A549 (cell line): Measurements from ENCODE around the gene SLC22A2. TPM values are rescaled to one million over a fixed set of nuclear protein-coding genes. Genes with fewer than 3 reads are reported as not detected.
A peak's percentile ranks its signal among the peaks of the same experiment; 100 is the strongest.
"Not testable (repeated sequence)": the region's sequence is repeated elsewhere in the genome, so short reads cannot be mapped to it uniquely, and the experiment has no call there.

Experiments
- ATAC-seq, 2 experiments: fragments of 200-7000 bp in 1 of 2; fragments of >200 bp in 1 of 2; cut with Nextera tagmentation in 1 of 2; cut with Tn5 transposase in 1 of 2; 3 replicates each; pipeline versions ENCODE4 v1.8.0 to v1.9.1; 2018 to 2020; ENCODE audit warnings: mild to moderate bottlenecking in 1 of 2, moderate library complexity in 1 of 2
- CTCF ChIA-PET: fragments of 300-600 bp; sonication (Branson Sonifier 250); formaldehyde crosslinking; extraction: SDS; loops from one replicate; lab custom pipeline; 2021; ENCODE audit warnings: antibody characterized with exemption, inconsistent platforms; lab: Yijun Ruan, JAX
- POLR2A ChIA-PET: fragments of 350-600 bp; formaldehyde crosslinking; extraction: SDS; loops from one replicate; lab custom pipeline; 2021; ENCODE audit warnings: antibody characterized with exemption, inconsistent platforms; lab: Yijun Ruan, JAX
- DNase-seq, 2 experiments: peaks; one replicate each; pipeline versions ENCODE4 v3.0.0 to v3.0.0-alpha.2; 2011 to 2016; ENCODE audit warnings: low read depth in 1 of 2, low spot score in 1 of 2
- FAIRE-seq: peaks from 2 replicates; lab custom pipeline; 2011; peaks lifted over from hg19 to GRCh38; lab: Jason Lieb, UNC
- H3K27ac ChIP-seq, 2 experiments: fragments of >200 bp; sonication (Bioruptor Twin); formaldehyde crosslinking; 3 replicates each; pipeline ENCODE4 v1.5.1; 2016 to 2017
- H3K4me1 ChIP-seq: fragments of >200 bp; sonication (Bioruptor Twin); formaldehyde crosslinking; 3 replicates; pipeline ENCODE4 v1.6.1; 2016
- H3K4me2 ChIP-seq: fragments of >200 bp; sonication (Bioruptor Twin); formaldehyde crosslinking; 3 replicates; pipeline ENCODE4 v1.6.1; 2016
- H3K4me3 ChIP-seq: fragments of >200 bp; sonication (Bioruptor Twin); formaldehyde crosslinking; 3 replicates; pipeline ENCODE4 v1.5.1; 2016
- H3K9me3 ChIP-seq: fragments of >200 bp; sonication (Bioruptor Twin); formaldehyde crosslinking; 3 replicates; pipeline ENCODE4 v1.6.1; 2016
- BHLHE40 ChIP-seq: IDR thresholded peaks from 2 replicates; pipeline ENCODE4 v1.6.1; 2012; ENCODE audit warnings: low read depth, low read length, inconsistent platforms
- CBX2 ChIP-seq: fragments of 200-600 bp; sonication (generic); IDR thresholded peaks from 2 replicates; pipeline ENCODE4 v1.6.1; 2016; ENCODE audit warnings: low read depth, mild to moderate bottlenecking, borderline replicate concordance
- CHD4 ChIP-seq: fragments of 200-600 bp; sonication (generic); IDR thresholded peaks from 2 replicates; pipeline ENCODE4 v1.6.1; 2016; ENCODE audit warnings: antibody characterized with exemption, mild to moderate bottlenecking, borderline replicate concordance
- EHMT2 ChIP-seq: fragments of 200-600 bp; sonication (generic); IDR thresholded peaks from 2 replicates; pipeline ENCODE4 v1.6.1; 2016; ENCODE audit warnings: antibody characterized with exemption, low read depth, mild to moderate bottlenecking, moderate library complexity
- FOXS1 ChIP-seq: fragments of 250-450 bp; sonication (Bioruptor Pico); IDR thresholded peaks from 2 replicates; pipeline ENCODE4 v1.5.0; 2020; ENCODE audit warnings: mild to moderate bottlenecking, moderate library complexity
- JUNB ChIP-seq: fragments of >200 bp; sonication (Bioruptor Twin); formaldehyde crosslinking; IDR thresholded peaks from 2 replicates; pipeline ENCODE4 v1.6.1; 2016
- MAZ ChIP-seq: fragments of 150-350 bp; IDR thresholded peaks from 2 replicates; pipeline ENCODE4 v1.6.1; 2014; ENCODE audit warnings: antibody characterized with exemption, low read depth, low read length, borderline replicate concordance
- NR3C1 ChIP-seq: fragments of >200 bp; sonication (Bioruptor Twin); formaldehyde crosslinking; IDR thresholded peaks from 3 replicates; pipeline ENCODE4 v1.6.1; 2017
- RARB ChIP-seq: fragments of 250-450 bp; sonication (Bioruptor Pico); IDR thresholded peaks from 2 replicates; pipeline ENCODE4 v1.8.0; 2021; ENCODE audit warnings: mild to moderate bottlenecking, moderate library complexity
- RFX5 ChIP-seq: fragments of 450-650 bp; IDR thresholded peaks from 2 replicates; pipeline ENCODE4 v1.7.1; 2014; ENCODE audit warnings: antibody characterized with exemption, mild to moderate bottlenecking, moderate library complexity
- ZNF302 ChIP-seq: fragments of 250-450 bp; sonication (Bioruptor Pico); IDR thresholded peaks from 2 replicates; pipeline ENCODE4 v1.9.0; 2021; ENCODE audit warnings: inconsistent platforms, mild to moderate bottlenecking, moderate library complexity
- WGBS: methylation state at CpG from one replicate; pipeline ENCODE4 v1.1.6; 2017; ENCODE audit errors: missing lambda C conversion rate; 5-methylcytosine and 5-hydroxymethylcytosine counted together
- polyA minus RNA-seq: library from RNA; depleted of rRNA, polyadenylated mRNA; stranded (reverse); fragments of >200 nt; gene quantifications from 2 replicates; pipeline ENCODE4 v1.2.3, GENCODE V29; 2011; rRNA and poly(A)+ RNA removed
- polyA plus RNA-seq, 4 experiments: library from polyadenylated mRNA; depleted of rRNA in 3 of 4; stranded (reverse); fragments of >200 nt; fragmentation: RNase III in 1 of 4; extraction: RNeasy Plus Mini Kit Qiagen cat#74134 plus additional on column Dnase treatment in 1 of 4; gene quantifications; 2 replicates in 3 of 4; 3 replicates in 1 of 4; pipeline ENCODE4 v1.2.3, GENCODE V29; 2011 to 2017
- TF ChIP-seq, protein P1 (sequence below): fragments of 450-650 bp; IDR thresholded peaks from 2 replicates; pipeline ENCODE4 v1.6.1; 2014; ENCODE audit warnings: antibody characterized with exemption
- TF ChIP-seq, protein P2 (sequence below): IDR thresholded peaks from 2 replicates; pipeline ENCODE4 v1.6.1; 2012
- TF ChIP-seq, protein P3 (sequence below): IDR thresholded peaks from 2 replicates; pipeline ENCODE4 v1.6.1; 2012; ENCODE audit warnings: low read depth, borderline replicate concordance

Gene SLC22A2
- polyA plus RNA-seq (2011; rRNA removed) (not detected in 2 replicates), polyA plus RNA-seq (2017; fragmentation: RNase III; extraction: RNeasy Plus Mini Kit Qiagen cat#74134 plus additional on column Dnase treatment) (0.04 TPM in 1 of 3 replicates, not detected in the others), polyA minus RNA-seq (not detected in 2 replicates)
- 0.03 TPM in 1 of 2 replicates, not detected in the other for polyA plus RNA-seq (2012; cell fraction: cytosol; rRNA removed)
- not detected in 2 replicates for polyA plus RNA-seq (2012; cell fraction: nucleus; rRNA removed)

DNA sequence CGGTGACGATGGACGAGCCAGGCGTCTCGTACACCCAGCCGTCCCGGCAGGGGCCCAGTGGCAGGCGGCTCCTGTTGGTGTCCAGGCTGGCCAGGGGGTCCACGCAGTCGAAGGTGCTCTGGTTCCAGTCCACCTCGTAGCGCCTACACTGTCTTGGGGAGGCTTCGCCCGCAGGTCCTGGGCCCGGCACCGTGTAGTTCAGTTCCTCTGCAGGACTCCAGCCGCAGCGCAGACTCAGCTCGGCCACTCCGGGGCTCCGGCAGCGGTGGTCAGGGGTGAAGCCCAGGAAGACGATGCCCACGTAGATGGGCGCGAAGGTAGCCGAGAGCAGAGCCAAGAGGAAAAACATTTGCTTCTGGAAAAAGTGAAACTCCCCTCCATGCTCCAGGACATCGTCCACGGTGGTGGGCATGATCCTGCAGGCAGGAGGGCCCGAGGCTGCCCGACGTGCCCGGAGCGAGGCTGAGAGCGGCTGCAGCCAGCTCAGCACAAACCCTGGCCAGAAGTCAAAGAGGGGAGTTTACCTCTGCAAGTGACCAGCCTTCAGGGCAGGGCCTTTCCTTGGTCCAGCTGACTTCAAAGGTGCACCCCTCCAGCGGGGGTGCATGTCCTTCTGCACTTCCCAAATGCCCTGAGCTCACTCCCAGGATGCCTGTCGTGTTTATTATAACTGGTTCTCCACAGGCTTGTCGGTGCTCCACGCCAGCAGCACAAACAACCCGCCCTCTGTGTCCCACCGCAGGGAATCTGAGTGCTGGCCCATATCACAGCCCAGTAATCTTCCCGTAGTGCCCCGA, at the start of gene SLC22A2:
Gene SLC22A2, minus strand, starts transcription at position 476 of the 797 bp plus-strand sequence. Its CDS starts 64 bp downstream, at position 412.
- no peak within 1 kb of the TSS for H3K4me2 ChIP-seq
- peaks cover 44% of the 10 kb centered on the region for H3K4me1 ChIP-seq
- ATAC-seq (no peak), FAIRE-seq (no peak), DNase-seq (no peak)
- H3K9me3 ChIP-seq = no peaks in the 10 kb centered on the region
- WGBS = 93% methylated on average over 35 of the region's 43 CpGs
- CTCF ChIA-PET = no interaction called here
- POLR2A ChIA-PET = no interaction called here
- H3K27ac ChIP-seq = peak within 1 kb of the TSS; percentile 30 to 62; a peak in 4 of 6 replicates
- no peak within 1 kb of the TSS for H3K4me3 ChIP-seq
- no peak for TF ChIP-seq JUNB
- no peak for TF ChIP-seq RFX5

DNA sequence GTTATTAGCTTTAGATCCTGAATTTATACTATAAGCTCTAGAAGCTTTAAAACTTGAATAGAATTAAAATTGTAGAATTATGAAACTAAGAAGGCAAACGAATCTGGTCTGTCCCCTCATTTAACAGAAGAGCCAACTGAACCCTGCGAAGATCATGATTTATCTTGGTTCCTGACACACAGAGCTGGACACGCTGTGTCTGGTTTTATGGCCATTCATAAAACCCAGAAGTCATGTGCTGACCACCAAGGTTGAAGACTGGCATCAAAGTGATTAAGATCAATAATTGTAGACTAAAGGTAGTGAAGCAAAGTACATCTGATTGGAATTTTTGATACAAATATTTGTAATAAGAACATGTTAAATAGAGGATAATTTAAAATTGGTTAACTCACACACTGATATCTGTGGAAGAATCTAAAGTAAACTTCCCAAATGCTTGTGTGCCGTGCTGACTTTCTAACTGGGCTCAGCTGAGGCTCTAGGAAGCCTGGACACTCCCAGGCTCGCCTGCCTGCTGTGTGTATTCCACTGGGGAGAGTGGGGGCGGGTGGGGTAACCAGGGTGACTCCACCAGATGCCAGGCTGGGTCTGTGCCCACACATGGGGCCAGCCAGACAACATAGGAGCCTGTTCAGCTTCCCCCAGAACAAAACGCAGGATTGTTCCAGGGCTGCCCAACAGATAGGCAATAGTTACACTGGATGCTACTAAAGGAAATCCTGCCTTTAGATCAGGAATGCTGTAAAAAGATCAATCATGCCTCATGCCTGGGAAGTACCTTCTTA, 47.5 kb upstream of the SLC22A2 start:
- peaks cover 10% of the 10 kb centered on the region; the same call in 2 of the 3 replicates for H3K9me3 ChIP-seq
- WGBS = 58% methylated on average over 6 of the region's 7 CpGs
- H3K4me2 ChIP-seq = no peak overlapping the region
- no peaks in the 10 kb centered on the region for H3K4me1 ChIP-seq
- POLR2A ChIA-PET = no interaction called here
- no peak overlapping the region for H3K27ac ChIP-seq
- TF ChIP-seq BHLHE40 = no peak
- TF ChIP-seq, all 56 proteins: peak for 0
- no peak overlapping the region for H3K4me3 ChIP-seq
- DNase-seq (no peak), FAIRE-seq (no peak), ATAC-seq (no peak)
- CTCF ChIA-PET = interaction anchor here (0.7 kb wide), 1 partner anchor 33 kb away, joined by 4 read pairs; no protein-coding TSS in a partner anchor

DNA sequence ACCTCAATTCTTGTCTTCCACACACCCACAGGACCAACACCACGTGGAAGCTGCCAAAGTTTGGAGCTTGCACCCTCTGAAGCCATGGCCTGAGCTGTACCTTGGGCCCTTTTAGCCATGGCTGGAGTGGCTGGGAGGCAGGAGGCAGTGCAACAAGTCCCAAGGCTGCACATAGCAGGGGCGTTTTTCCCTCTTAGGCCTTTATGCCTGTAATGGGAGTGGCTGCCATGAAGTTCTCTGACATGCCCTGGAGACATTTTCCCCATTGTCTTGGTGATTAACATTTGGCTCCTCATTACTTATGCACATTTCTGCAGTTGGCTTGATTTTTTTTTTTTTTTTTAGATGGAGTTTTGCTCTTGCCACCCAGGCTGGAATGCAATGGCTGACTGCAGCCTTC, 45.2 kb upstream of the SLC22A2 start:
- CTCF ChIA-PET = interaction anchor here (1.1 kb wide), 1 partner anchor 18 kb away, joined by 3 read pairs; no protein-coding TSS in a partner anchor
- peaks cover 8% of the 10 kb centered on the region for H3K4me1 ChIP-seq
- 29% methylated on average over 1 of the region's 2 CpGs for WGBS
- ATAC-seq (no peak), DNase-seq (no peak), FAIRE-seq (no peak)
- no peak overlapping the region for H3K4me3 ChIP-seq
- POLR2A ChIA-PET = no interaction called here
- TF ChIP-seq MAZ (no peak), NR3C1 (no peak)
- H3K9me3 ChIP-seq = no peaks in the 10 kb centered on the region
- H3K4me2 ChIP-seq = no peak overlapping the region
- no peak overlapping the region for H3K27ac ChIP-seq

DNA sequence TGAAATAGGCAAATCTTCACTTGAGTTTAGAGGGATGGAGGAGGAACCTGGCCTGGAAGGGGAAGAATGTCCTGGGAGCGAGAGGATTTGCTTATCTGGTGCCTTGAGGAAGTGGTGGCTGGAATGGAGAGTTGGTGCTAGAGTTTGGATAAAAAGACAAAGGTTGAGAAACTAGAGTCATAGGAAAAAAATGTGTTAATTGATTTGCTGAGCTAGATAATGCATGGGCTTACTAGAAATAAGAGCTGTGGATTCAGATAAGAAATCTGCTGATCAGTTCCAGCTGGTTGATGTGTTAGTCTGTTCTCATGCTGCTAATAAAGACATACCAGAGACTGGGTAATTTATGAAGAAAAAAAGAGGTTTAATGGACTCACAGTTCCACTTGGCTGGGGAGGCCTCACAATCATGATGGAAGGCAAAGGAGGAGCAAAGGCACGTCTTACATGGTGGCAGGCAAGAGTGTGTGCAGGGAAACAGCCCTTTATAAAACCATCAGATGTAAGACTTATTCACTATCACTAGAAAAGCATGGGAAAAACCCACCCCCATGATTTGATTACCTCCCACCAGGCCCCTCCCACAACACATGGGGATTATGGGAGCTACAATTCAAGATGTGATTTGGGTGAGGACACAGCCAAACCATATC, 43.9 kb upstream of the SLC22A2 start:
- ATAC-seq, H3K27ac ChIP-seq, FAIRE-seq, POLR2A ChIA-PET, DNase-seq, H3K4me1 ChIP-seq, H3K9me3 ChIP-seq, H3K4me2 ChIP-seq, H3K4me3 ChIP-seq: not testable (repeated sequence)
- WGBS = 89% methylated on average over 1 of the region's 2 CpGs
- CTCF ChIA-PET = interaction anchor here (1.1 kb wide), 1 partner anchor 19 kb away, joined by 3 read pairs; no protein-coding TSS in a partner anchor

DNA sequence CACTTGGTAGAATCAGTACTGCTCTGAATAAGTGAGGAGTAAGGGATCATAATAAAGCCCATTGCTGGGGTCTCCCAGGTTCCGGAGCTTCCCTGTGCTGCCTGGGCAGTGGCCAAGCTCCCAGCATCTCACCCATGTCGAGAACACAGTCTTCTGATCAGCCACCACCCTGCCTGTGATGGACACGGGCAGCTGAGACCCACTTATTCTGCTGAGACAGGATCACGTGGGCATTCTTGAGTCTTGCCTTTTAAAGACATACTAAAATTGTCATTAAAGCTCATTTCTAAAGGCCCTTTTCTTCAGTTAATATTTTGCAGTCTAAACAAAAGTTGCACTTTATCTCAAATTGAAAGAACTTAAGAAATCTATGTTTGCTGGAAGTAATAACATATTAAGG, 42.7 kb upstream of the SLC22A2 start:
- no peak for FAIRE-seq
- CTCF ChIA-PET = no interaction called here
- peaks cover 8% of the 10 kb centered on the region for H3K4me1 ChIP-seq

More for the DNA sequence above, 42.7 kb upstream of the SLC22A2 start:
- no peaks in the 10 kb centered on the region for H3K9me3 ChIP-seq
- TF ChIP-seq, protein P1, sequence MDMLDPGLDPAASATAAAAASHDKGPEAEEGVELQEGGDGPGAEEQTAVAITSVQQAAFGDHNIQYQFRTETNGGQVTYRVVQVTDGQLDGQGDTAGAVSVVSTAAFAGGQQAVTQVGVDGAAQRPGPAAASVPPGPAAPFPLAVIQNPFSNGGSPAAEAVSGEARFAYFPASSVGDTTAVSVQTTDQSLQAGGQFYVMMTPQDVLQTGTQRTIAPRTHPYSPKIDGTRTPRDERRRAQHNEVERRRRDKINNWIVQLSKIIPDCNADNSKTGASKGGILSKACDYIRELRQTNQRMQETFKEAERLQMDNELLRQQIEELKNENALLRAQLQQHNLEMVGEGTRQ = no peak
- TF ChIP-seq FOXS1 (no peak), EHMT2 (no peak), CHD4 (no peak), ZNF302 (CRISPR knock-in tag) (no peak), CBX2 (no peak), RARB (CRISPR knock-in tag) (no peak)
- TF ChIP-seq, protein P2, sequence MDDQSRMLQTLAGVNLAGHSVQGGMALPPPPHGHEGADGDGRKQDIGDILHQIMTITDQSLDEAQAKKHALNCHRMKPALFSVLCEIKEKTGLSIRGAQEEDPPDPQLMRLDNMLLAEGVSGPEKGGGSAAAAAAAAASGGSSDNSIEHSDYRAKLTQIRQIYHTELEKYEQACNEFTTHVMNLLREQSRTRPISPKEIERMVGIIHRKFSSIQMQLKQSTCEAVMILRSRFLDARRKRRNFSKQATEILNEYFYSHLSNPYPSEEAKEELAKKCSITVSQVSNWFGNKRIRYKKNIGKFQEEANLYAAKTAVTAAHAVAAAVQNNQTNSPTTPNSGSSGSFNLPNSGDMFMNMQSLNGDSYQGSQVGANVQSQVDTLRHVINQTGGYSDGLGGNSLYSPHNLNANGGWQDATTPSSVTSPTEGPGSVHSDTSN = no peak
- TF ChIP-seq, protein P3, sequence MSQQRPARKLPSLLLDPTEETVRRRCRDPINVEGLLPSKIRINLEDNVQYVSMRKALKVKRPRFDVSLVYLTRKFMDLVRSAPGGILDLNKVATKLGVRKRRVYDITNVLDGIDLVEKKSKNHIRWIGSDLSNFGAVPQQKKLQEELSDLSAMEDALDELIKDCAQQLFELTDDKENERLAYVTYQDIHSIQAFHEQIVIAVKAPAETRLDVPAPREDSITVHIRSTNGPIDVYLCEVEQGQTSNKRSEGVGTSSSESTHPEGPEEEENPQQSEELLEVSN = no peak
- TF ChIP-seq, all 56 proteins: peak for 0
- ATAC-seq (no peak), DNase-seq (no peak)
- no peak overlapping the region for H3K4me2 ChIP-seq
- WGBS = 82% methylated on average over 4 of the region's 4 CpGs
- H3K27ac ChIP-seq = no peak overlapping the region
- H3K4me3 ChIP-seq = no peak overlapping the region
- POLR2A ChIA-PET = no interaction called here
